Measurements from ENCODE around the gene LILRB5.
"Not testable (repeated sequence)": the region's sequence is repeated elsewhere in the genome, so short reads cannot be mapped to it uniquely, and the experiment has no call there.

GRCh38 chr19:54224619-54225018, 32.5 kb downstream of the LILRB5 start:
- TF ChIP-seq, protein P1, sequence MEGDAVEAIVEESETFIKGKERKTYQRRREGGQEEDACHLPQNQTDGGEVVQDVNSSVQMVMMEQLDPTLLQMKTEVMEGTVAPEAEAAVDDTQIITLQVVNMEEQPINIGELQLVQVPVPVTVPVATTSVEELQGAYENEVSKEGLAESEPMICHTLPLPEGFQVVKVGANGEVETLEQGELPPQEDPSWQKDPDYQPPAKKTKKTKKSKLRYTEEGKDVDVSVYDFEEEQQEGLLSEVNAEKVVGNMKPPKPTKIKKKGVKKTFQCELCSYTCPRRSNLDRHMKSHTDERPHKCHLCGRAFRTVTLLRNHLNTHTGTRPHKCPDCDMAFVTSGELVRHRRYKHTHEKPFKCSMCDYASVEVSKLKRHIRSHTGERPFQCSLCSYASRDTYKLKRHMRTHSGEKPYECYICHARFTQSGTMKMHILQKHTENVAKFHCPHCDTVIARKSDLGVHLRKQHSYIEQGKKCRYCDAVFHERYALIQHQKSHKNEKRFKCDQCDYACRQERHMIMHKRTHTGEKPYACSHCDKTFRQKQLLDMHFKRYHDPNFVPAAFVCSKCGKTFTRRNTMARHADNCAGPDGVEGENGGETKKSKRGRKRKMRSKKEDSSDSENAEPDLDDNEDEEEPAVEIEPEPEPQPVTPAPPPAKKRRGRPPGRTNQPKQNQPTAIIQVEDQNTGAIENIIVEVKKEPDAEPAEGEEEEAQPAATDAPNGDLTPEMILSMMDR (IDR thresholded peaks at IDR 0.05 in 4 of 5, conservative IDR thresholded peaks at IDR 0.05 in 1 of 5) = not testable (repeated sequence)
- TF ChIP-seq POLR2A (IDR thresholded peaks at IDR 0.05) = not testable (repeated sequence)
